CD1c-positive myeloid dendritic cell (primary cell): ENCODE measurements around the gene PTPA.

Source experiments
- DNase-seq: peaks from one replicate; pipeline ENCODE4 v3.0.0-alpha.2; 2016; ENCODE audit errors: extremely low spot score

PTPA gene

GRCh38 chr9:129081388-129081904 is 29.8 kb upstream of the PTPA start:
- peak; percentile 42 for DNase-seq

DNA sequence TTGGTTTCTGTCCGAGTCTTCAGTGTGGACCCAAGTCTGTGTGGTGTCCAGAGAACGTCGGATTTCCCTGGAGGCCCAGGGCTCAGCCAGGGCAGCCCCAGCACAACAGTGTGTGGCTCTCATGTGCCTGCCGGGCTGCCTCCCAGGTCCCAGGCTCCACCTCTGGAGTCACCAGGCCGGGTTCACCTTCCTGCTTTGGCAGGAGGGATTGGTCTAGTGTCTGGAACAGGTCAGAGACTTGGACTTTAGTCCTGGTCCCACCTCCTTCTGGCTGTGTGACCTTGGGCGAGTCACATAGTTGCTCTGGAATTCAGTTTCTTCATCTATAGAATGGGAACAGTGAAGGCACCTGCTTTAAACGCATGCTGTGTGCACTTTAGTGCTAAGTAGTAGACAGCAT is 27.1 kb upstream of the PTPA start:
- DNase-seq: no peak

DNA sequence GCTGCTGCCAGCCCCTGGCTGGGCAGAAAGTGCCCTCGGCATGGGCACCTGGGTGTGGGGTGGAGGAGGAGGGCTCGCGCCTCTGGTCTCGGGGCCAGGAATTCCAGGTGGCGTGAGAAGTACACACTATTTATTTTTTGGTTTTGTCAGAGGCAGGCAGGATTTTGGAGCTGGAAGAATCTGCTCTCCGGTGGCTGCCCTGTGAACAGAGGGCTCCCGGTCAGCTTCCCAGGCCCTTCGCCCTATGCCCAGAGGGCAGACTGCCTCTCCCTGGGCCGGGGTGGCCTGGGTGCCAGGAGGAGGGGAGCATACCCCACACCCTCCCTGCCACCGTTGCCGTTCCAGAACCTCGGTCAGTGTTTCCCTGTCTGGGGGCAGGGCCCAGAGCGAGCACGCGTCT is 22.0 kb upstream of the PTPA start:
- no peak for DNase-seq

DNA sequence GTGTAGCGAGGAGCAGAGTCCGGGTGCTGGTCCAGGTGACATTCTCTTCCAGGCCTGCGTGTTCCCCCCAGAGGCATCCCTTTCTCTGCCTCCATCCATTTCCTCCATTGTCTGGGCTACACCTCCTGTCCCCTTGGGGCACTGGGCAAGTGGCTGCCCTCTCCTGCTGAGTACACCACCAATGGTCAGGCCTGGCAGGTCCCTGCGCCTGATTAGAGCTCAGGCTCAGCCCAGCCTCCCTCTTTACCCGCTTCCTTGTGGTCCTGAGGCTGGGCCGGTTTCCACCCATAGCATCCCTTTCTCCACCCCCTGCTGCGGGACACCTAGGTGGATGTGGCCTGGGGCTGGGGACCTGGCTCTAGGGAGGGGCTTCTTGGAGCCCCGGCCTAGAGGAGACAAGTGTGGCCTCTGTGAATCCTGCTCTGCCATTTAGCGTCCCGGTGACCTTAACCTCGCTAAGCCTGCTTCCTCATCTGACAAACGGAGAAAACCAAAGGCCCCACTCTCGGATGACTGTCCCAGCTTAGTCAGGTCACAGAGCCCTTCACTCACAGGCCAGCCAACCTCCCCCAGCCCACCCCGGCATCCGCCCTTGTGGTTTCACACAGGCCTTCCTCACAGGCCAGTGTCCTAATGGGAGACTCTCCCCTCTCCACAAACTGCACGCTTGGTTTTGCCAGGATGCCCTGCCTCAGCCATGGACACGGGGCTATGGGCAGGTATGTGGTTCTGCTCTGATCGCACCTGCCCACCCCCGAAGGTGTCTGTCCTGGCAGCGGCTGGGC is 17.4 kb upstream of the PTPA start:
- DNase-seq: no peak

GRCh38 chr9:129094387-129095169 is 16.6 kb upstream of the PTPA start:
- DNase-seq: no peak

- DNase-seq: no peak
Measured at GRCh38 chr9:129095170-129095667, 16.0 kb upstream of the PTPA start.

DNA sequence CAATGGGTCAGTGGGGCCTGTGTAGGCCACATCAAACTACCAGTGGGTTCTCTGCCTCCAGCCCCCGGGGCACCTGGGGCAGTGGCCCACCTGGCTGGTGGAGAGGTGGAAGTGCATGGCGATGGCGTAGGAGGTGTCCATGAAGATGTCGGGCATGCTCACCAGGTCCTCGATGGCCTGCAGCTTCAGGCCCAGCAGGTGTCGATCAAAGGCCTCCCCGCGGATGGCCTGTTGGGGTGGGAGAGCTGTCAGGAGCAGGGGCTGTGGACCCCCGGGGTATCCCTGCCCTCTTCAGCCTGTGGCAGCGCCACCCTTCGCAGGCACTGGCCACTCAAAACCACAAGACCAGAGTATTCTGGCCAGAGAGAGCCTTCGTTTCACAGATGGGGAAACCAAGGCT is 15.3 kb upstream of the PTPA start:
- no peak for DNase-seq

DNA sequence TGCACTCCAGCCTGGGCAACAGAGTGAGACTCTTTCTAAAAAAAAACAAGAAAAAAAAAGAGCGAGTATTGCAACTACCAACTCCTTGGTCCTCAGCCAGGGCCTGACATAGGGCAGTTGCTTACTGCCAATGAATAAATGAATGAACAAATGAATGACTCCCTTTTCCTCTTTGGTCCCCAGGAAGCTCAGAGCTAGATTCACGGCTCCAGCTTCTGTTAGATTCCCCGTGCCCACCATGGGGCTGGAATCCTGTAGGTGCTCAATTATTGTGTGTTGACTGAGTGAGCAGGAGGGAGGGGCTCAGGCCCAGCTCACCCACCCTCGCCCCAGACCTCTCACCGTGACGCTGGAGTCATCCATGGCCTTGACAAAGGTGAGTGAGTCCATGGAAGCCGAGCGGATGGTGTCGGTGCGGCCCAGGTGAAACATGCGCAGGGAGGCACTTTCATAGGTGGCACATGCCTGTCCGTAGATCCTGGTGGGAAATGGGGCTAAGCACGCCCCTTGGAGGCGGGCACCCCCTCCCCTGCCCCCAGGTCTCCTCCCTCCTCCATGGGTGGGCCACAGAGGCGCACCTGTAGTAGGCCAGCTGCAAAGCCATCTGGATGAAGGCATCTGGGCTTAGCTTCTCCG is 13.4 kb upstream of the PTPA start:
- DNase-seq: no peak

DNA sequence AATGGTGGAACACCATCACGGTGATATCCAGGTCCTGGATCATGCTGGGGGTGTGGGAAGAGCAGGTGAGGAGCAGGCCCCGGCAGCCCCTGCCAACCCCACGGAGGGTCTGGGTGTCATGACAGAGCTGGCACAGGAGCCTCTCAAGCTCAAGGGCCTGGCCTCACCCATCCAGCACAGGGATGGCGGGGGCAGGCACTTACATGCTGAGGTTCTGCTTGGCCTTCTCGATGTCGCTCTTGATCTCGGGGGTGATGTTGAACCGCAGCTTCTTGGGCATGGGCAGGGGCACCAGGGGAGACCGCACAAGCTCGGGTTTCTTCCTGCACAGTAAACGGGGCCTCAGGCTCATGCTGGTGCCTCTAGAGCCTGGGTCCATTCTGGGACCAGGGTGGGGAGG is 12.9 kb upstream of the PTPA start:
- no peak for DNase-seq

- DNase-seq: no peak
Measured at GRCh38 chr9:129100383-129101169, 10.6 kb upstream of the PTPA start.

- DNase-seq: no peak
Measured at GRCh38 chr9:129101279-129101678, 9.9 kb upstream of the PTPA start.

GRCh38 chr9:129102095-129102525 is 9.1 kb upstream of the PTPA start:
- no peak for DNase-seq

DNA sequence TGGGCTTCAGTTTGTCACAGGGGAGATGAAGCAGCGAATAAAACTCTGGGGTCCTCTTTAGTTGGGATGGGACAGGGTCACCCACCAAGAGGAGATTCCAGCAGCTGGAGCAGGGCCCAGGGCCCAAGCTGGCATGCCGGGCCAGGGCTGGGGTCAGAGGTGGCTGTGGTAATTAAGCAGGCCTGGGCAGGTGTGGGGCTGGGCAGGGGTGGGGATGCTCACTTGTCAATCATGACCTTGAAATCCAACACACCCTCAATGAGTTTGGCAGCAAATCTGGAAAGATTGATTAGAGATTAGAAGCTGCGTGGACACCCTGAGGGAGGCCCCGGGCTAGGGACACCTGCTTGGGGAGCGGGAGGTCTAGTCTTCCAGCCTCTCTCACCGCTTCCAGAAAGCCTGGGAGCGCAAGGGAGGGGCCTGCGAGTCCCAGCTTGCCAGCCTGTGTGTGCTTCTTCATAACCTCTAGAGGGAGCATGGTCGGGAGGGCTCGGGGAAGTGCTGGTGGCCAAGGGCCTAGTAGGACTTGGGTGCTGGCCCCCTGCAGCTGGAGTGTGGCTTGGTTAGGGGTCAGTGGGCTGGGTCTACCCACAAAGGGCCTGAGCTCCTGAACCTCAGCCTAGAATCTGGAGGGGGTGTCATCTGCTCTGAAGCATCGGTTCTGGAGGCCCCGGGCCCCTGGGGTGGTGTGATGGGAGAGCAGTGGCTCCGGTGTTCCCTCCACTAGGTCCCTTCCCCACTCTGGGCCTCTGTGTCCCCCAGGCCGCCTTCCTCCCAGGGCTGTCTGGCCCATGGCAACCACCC is 8.2 kb upstream of the PTPA start:
- DNase-seq: peak; percentile 44

GRCh38 chr9:129103595-129103965 is 7.6 kb upstream of the PTPA start:
- DNase-seq: no peak

- no peak for DNase-seq
Measured at GRCh38 chr9:129104051-129104450, 7.2 kb upstream of the PTPA start.

DNA sequence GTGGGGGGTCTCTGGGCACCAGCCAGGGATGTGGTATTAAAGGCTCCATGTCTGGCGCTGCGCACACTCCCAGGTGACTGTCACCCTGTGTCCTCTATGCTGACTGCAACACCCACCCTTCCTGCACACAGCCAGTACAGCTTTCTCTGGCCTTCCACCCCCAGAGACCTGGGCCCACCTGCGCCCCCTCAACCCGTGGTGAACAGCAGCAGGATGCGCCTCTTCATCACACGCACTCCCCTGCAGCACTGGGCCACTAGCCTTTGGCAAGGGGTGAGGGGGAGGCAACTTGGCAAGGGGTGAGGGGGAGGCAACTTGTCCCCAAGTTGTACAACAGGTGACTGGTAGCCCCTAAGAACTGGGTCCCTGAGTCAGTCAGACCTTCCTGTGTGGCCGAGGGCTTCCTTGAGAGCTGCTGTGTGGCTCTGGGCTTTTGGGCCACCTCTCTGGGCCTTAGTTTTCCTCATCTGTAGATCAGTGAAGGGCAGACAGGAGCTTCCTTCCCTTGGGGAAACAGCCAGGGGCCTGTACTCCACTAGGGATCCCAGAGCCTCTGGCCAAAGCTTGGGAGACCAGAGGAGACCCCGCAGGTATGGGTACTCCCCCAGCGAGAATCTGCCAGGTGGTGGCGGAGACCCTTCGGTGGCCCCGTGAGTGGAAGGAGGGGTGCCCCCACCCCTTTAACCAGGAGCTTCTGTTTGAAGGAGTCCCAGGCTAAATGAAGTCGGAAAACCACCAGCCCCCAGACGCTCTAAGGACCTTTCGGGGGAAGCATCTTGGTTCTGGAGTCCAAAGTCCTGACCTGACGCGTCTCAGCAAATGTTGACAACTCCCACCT is 5.1 kb upstream of the PTPA start:
- no peak for DNase-seq

GRCh38 chr9:129107651-129108050 is 3.6 kb upstream of the PTPA start:
- no peak for DNase-seq

GRCh38 chr9:129108083-129108804 is 3.0 kb upstream of the PTPA start:
- no peak for DNase-seq
